ENCODE results near the gene SIPA1L3. TPM values are rescaled to one million over a fixed set of nuclear protein-coding genes. Genes with fewer than 3 reads are reported as not detected.

The SIPA1L3 gene
- total and polyA plus RNA-seq, 9 of the 15 experiments (the other 6 are each of a cell fraction or from before 2014, with no cell fraction given): 0.01 to 6.1 (median 2.5) TPM

GRCh38 chr19:38162094-38162493 lies 255.1 kb downstream of the SIPA1L3 start:
- no peaks in the 10 kb centered on the region for H3K9me1 ChIP-seq (ENCODE audit: control insufficient read depth, insufficient read depth, low read length)
- no peaks in the 10 kb centered on the region for H3K36me3 ChIP-seq (ENCODE audit: control insufficient read depth, insufficient read depth, low read length)
- H2AFZ ChIP-seq (ENCODE audit: low read depth, low read length): no peak overlapping the region
- H4K20me1 ChIP-seq (replicated peaks; ENCODE audit: control insufficient read depth, insufficient read depth, low read length): no peaks in the 10 kb centered on the region
- ChIA-PET POLR2A (interaction anchor here (0.6 to 1.6 kb wide), 2 partner anchors 9 to 20 kb away, joined by 3 to 7 read pairs; no protein-coding TSS in a partner anchor), CTCF (ENCODE audit: low intra/inter-chr PET ratio) (no interaction called here)
- ATAC-seq (no peak), FAIRE-seq (no peak), DNase-seq (ENCODE audit: extremely low read depth in 1 of 4, low spot score in 3 of 4) (no peak)
- H3K4me1 ChIP-seq (replicated peaks in 1 of 2; ENCODE audit: control insufficient read depth in 2 of 2, insufficient read depth in 2 of 2, low read length in 2 of 2): peaks cover 0 to 14% of the 10 kb centered on the region in 2 experiments; a peak in 2 of 5 replicates
- WGBS (ENCODE audit: insufficient coverage, low coverage, missing lambda C conversion rate): 24% methylated on average over 2 of the region's 5 CpGs
- H3K9me3 ChIP-seq (replicated peaks; ENCODE audit: control insufficient read depth, insufficient read depth, low read depth, low read length): peaks cover 9% of the 10 kb centered on the region
- in situ Hi-C loops (cut with MboI) (no loop called here), intact Hi-C loops (cut with micrococcal nuclease) (no loop called here)
- H3K79me2 ChIP-seq (ENCODE audit: control insufficient read depth, insufficient read depth, low read length): no peaks in the 10 kb centered on the region
- no TSS peak for BruUV-seq (replicated peaks)
- no peak overlapping the region for H3K27ac ChIP-seq (ENCODE audit: extremely low read depth, low read depth, low read length)
- H3K4me3 ChIP-seq: no peak overlapping the region
- H3K27me3 ChIP-seq (ENCODE audit: control insufficient read depth in 2 of 2, insufficient read depth in 2 of 2, low read length in 2 of 2): no peaks in the 10 kb centered on the region
- no peak for TF ChIP-seq MITF (IDR thresholded peaks at IDR 0.05)
- TF ChIP-seq DIDO1 (tag; IDR thresholded peaks at IDR 0.05; ENCODE audit: low read depth): no peak
- no peak for TF ChIP-seq THAP7 (CRISPR knock-in tag; IDR thresholded peaks at IDR 0.05)
- no peak for TF ChIP-seq PHB2 (IDR thresholded peaks at IDR 0.05; ENCODE audit: low read depth)
- no peak for TF ChIP-seq PTRF (tag; IDR thresholded peaks at IDR 0.05)
- no peak for TF ChIP-seq ZNF124 (CRISPR knock-in tag; IDR thresholded peaks at IDR 0.05)
- TF ChIP-seq HEY1 (CRISPR knock-in tag; IDR thresholded peaks at IDR 0.05; ENCODE audit: borderline replicate concordance): no peak
- TF ChIP-seq IRF9 (tag; IDR thresholded peaks at IDR 0.05): no peak
- TF ChIP-seq ESRRA (IDR thresholded peaks at IDR 0.05; ENCODE audit: borderline replicate concordance, low read depth): no peak
- TF ChIP-seq BACH1 (tag; IDR thresholded peaks at IDR 0.05): no peak
- TF ChIP-seq ZNF280A (IDR thresholded peaks at IDR 0.05; ENCODE audit: low read depth, partially characterized antibody): no peak
- no peak for TF ChIP-seq CAMTA2 (CRISPR knock-in tag; conservative IDR thresholded peaks at IDR 0.05)
- TF ChIP-seq NFIX (CRISPR knock-in tag; IDR thresholded peaks at IDR 0.05; ENCODE audit: low read depth): no peak
- no peak for TF ChIP-seq ZNF232 (CRISPR knock-in tag; IDR thresholded peaks at IDR 0.05)
- no peak for TF ChIP-seq RBM39 (optimal IDR thresholded peaks at IDR 0.05; ENCODE audit: low read depth, low read length)
- no peak for TF ChIP-seq EWSR1 (IDR thresholded peaks at IDR 0.05; ENCODE audit: borderline replicate concordance, low read depth, partially characterized antibody)
- no peak for TF ChIP-seq MLLT1 (IDR thresholded peaks at IDR 0.05)
- H3K4me2 ChIP-seq (ENCODE audit: insufficient read depth, low read length): no peak overlapping the region
- H3K9ac ChIP-seq (ENCODE audit: insufficient read depth in 1 of 2, low read depth in 2 of 2, low read length in 2 of 2): no peak overlapping the region

All from K562 (cell line).